Activated T-cell treated with anti-CD3 and anti-CD28 coated beads, Interleukin-2, amount 50 U/mL, for 1 hour (primary cell): ENCODE data around the gene SERTAD2.
A peak's percentile ranks its signal among the peaks of the same experiment; 100 is the strongest.

ENCODE experiments used
- DNase-seq: peaks from one replicate; pipeline ENCODE4 v3.0.0-alpha.2; 2020

SERTAD2 gene

DNA sequence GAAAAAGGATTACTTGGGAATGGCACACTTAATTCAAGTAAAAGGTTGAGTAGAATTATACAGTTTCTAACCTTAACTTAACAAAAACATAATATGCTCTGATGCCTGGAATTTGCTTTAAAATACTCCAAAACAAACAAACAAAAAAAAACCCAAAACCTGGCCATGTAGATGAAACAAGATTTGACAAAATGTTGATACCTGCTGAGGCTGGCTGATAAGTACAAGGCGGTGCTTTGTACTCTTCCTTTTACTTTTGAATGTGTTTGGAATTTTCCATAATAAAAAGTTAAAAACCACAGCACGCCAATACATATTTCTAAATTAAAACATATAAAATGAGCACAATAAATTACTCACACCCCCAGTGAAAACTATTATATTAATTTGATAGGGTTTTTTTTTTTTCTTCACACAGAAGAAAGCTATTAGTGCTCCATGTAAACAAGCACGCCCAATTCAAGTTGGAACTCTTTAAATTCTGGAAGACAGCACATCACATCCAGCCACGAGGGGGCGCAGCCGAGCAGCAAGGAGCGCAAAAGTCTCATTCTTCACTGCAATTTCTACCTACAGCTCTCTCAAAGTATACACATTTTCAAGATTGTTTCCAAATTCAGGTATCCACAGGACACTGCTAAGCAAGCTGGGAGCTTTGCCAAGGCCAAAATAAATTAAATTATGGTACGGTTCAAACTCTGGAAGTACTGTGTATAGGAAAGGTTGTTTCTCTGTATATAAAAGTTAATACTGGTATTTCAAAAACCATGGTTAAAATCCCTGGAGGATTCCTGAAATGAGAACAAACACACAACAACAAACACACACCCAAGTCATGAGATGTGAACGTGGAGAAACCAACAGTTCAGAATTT lies 7.5 kb downstream of the SERTAD2 start:
- peak; percentile 89 for DNase-seq

DNA sequence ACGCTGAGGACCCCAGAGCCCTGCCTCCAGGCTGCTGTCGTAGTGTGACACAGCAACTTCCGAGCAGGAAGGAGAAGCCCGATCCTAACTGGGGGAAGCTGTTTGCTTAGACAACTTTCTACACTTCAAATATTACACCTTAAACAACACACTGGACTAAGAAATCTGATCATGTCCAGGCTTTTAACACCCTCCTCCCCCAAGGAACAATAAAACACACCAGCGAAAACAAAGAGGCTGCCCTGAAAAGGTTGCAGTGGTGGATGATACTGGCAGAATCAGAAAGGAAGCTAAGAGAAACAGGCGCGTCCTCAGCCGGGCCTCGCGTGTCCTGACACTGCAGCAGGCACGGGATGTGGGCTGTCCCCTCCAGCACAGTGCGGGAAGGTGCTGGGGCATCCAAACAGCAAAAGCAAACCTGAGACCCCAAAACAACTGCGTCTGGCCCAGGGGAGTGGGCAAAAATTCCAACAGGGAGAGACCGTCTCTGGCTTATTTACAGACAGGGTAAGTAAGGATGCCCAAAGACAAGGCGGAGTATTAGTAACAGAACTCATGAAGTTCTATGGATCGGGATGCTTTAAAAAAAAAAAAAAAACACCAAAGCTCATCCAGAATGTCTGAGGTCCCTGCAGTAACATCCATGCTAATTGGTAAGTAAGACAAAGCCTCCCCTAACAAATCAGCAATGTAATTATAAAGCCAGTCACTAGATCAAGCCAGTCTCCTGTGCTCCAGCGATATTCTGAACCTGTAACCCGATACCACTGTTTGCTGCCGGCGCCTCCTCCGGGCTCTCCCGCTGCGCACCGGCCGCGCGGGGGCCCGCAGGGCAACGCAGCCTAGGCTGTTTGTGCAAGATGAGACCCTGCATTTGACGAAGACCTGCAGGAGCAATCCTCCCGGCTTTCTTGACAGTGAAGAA lies 9.0 kb downstream of the SERTAD2 start:
- peak; percentile 49 for DNase-seq

DNA sequence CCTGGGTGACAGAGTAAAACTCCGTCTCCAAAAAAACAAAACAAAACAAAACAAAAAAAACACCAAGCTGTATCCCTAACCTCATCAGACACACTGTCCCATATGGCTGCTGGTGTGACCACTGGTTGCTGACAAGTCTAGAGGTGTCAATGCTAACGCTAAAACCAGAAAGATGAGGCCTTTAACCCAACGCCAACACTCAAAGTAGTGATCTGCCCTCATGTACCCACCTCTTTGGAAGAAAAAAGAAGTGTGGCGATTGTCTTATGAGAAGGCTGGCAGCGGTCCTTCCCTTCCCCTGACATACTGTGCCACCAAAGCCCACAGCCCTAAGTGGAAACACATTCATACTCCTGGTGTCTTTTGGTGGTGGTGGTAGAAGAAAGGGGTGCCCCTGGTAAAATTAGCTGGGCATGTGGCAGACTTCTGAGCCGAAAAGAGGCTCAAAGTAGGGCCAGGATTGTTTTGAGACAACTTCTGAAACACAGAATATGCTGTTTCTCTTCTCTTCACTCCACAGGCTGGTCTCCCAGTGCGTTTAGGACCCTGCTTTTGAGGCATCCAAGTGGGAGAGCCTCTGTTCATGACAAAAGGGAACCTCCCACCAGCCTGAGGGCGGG lies 9.8 kb downstream of the SERTAD2 start:
- DNase-seq: no peak

DNA sequence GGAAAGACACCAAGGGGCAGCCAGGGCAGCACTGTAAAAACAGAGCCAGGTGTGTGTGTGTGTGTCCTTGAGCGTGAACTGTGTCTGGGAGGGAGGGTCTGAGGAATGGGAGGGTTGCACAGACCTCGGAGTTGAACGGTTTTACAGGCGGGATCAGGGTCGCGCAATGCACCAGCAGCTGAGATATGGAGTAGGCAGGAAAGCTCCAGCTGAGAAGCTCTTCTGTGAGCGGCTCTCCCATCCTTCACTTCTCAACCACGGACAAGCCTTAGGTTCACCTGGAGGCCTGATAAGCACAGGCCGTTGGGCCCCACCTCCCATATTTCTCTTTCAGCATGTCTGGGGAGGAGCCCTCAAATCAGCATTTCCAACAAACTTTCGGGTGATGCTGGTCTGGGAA lies 12.1 kb downstream of the SERTAD2 start:
- no peak for DNase-seq

DNA sequence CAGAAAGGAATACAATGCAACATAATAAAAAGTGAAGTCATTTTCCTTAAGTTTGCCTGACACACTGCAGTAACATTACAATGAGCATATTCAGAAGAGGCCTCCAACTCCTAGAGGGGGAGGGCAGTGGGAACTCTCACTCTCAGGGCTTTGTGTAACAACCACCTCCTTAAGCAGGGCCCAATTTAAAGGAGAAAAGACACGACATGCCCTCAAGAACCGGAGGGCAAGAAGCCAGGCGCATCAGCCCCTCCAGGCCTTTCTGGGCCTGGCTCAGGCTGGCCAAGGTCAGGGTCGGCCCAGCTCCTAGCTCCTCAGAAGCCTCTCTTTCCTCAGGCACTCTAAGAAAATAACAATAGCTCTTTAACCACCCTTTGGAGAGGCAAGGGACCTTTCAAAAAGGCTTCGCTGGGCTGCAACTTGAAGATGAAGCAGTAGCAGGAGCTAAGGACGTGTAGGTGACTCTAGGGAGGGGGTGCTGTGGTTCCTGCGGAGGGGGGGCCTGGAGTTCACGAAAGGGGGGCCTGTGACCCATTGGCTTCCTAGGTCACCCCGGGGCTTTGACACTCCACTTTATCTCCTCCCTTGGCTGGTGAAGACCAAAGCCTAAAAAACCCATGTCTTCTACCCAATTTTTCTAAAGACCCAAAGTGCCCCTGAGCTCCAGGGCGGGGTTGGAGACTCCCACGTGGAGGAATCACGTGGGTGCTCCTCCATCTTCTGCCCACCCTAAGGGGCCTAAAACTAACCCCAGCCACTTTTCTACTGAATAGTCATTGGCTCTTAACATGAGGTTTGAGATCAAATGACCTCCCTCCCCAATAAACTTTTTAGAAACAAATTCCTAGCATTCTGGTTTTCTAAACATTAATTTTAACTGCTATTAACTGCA lies 13.3 kb downstream of the SERTAD2 start:
- no peak for DNase-seq

DNA sequence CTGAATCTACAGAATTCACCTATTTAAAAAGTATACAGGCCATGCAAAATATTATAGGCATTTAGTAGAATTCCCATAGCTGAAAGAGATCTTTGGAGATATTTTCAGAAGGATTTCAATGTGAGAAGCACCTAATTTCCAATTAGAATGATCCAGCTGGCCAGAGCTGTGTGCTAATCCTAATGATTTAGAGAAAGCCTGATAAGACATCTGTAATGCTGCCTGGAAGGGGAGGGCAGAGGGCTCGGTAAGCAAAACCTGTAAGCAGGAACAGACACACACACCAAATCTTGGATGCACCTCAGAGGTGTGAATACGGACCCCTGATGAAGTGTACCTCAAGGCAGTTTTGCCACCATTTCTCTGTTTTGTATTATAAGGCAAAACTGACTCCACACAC lies 14.0 kb downstream of the SERTAD2 start:
- DNase-seq: no peak

DNA sequence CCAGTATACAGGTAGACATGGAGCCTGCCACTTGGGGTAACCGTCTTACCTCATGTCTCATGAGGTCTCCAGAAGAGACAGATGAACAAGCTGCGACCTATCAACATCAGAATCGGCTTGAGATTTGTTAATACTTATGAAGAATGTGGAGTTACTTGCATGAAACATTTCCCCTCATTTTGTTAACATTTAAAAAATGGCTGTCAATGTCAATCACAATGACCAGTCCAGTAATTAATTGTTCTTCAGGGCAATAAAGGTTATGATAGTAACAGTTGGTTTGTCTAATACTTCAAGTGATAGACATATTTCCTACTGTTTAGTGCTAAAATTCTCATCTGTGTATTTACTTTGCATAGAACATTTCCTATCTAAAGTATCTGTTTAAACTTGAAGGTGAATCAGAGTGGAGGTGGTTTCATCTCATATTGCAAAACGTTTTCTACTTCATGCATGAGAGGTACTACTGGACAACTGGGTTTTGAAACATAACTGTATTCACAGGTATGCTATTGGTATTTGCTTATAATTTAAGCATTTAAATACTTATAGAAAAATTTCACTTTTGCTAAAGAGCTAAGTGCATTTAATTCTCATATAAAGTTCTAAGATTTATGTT lies 15.1 kb downstream of the SERTAD2 start:
- DNase-seq: no peak

DNA sequence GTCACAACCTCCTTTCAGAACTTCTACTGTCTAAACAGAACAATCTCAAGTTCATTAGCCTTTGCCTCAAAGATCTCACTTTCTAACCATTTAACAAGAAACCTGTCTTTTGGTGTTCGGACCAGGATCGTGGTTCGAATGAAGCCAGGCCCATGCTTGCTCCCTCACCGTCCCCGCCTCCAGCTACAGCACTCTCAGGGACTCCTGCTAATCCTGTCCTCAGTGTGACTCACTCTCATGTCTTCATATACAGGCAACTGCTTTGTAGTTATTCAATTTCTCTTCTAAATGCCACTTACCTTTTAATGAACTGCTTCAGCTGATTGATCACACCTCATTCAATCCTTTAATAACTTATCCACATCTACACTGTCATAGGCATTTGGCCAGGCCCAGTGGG lies 15.8 kb downstream of the SERTAD2 start:
- no peak for DNase-seq

DNA sequence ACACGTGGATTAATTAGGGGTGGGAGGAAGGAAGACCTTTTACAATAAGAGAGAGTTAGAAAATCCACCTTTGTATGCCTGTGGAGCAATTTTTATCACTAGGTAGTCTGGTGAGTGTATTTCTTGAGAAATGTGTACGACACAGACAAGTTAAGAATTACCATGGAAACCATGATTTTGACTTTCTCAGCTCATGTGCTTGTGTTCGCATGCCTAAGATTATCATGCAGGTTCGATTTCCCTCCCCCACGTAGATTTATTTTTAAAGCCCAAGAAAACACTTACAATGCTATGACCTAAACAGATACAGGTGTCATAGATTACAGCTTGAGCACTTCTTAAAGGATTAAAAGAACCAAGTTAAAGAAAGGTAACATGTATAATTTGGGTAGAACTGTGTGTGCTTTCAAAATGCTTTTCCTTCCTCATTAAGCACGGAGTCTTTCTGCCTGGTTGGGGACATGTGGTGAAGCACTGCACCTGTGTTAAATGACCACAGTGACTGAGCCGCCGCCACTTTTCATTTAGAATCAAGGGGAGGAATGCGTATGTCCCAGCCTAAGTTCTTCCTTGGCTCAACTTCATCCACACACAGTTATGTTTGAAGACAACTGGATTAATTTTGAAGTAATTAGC lies 16.6 kb downstream of the SERTAD2 start:
- DNase-seq: no peak

DNA sequence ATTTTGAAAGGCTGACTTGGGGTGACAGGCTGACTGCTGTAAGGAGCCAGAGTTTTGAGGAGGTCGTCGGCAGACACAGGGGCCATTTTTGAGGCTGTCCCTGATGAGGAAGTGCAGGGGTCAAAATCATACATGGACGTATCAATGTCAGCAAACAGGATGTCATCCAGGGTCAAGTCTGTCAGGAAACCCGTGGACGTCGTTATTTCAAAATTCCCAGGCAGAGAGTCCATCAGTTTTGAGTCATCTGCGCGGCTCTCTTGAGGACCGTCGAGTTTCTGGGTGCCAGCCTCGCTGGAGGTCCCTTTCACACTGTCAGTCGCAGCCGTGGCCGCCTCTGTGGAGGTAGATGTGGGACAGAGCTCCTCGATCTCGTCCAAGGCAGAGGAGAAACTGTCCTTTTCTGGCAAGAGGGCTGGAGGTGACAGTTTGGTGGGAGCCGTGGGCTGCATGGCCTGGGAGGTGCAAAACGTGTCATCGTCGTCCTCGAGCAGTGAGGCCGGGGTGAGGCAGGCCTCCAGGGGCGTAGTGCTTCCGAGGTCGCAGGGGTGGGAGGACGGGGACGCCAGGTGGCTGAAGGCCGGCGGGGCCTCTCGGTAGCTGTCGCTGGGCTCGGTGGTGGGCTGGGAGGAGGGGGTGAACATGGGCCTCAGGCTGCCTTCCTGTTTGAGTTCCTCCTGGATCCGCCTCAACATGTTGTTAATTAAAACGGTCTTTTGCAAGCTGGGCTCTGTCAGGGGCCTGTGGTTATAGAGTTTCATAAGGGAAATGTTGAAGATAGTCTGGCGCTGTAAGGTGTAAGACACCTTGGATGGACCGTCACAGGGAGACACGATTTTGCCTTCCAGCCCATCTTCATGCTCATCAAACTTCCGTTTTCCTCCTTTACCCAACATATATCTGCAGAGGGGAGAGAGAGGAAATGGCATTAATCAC lies 17.5 kb downstream of the SERTAD2 start:
- DNase-seq: no peak

DNA sequence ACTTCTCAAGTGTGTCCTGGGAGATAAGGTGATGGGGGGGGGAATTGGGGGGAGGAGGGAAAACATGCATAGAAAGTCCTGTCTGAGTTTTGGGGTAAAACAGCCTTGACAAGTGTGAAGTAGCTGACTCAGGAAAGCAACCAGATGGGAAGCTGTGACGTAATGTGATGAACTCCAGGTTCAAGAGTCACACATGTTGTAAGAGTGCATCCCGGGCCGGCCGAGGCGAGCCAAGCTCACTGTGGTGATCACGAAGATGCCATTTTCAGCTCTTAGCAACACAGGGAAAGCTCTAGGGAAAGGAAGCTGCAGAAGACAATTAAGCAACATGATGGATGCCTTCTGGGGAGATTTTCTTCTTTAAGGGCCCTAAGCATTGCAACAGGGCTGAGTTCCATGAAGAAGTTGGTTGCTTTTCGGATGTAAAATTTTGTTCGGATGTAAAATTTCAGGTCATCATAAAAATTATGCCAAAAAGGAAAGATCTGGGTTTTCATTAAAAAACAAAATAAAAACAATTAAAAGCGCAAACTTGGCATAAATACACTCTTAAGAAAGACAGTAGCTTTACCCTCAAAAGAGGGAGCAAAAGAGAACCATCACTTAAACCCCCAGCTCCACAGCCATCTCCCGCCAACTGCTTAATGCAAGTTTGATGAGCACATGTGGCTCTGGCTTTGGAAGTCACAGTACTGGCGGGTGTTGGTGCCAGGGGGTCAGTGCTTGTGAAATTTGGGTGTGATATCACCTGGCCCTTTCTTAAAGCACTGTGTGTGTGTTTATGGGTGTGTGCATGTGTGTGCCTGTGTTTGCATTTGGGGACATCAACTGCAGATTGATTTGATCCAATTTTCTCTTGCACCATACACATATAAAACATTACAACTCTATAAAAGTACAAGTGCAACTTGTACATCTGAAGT lies 19.1 kb downstream of the SERTAD2 start:
- DNase-seq: no peak

DNA sequence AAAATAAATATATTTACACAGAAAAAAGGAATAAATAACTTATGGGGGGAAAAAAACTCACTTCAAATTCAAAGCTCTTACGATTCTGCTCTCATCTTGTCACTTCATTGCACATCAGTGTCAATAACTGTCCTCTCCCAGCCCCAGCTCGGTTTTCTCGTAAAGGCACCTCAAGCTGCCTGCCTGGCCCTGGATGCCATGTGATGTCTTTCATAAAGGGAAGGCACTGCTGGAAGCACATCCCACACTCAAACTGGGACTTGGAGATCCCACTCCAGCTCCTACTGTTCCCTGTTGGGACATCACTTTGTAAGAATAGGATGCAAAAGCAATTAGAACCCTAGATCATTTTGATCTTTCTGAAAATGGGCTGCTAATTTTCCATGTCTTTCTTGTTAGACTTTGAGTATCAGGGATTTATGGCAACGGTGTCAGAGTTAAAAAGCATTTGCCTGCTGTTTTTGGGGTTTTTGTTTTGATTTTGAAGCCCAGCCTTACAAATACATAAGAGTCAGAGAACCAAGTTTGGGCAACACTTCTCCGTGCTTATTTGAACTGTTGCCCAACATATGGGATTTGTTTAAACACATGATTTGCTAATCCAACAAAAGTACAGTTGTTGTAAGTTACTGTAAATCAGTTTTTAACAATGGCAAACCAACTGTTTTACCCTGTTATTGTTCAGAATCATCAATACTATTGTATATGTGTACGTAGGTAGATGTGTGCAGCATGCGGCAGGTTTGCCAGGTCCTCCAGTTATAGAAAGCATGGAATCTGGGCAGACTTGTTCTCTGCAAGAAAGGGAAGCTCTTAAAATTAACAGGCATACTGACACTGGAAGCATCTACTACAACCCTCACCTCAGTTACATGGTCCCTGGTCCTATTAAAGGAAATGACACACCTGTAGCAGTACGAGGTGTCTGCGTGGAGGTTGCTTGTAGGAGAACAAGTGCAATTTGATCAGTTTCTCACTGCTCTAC lies 20.6 kb downstream of the SERTAD2 start:
- DNase-seq: no peak

DNA sequence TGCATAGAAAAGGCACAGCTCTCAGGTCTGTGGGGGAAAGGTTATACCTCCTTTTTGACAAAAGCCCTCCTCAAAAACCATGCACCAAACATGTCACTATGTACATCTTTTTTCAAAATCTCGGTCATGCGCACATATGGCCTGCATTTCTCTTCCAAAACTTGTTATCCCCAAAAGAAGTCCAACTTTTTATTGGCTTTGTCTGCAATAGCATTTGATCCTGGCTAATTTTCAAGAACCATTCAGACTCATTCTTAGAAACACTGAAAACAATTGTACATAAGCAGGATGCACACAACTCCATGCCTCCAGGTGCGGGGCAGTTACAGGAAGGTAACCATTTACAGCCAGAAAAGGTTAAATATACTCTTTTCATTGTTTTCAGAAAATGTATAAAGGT lies 21.9 kb downstream of the SERTAD2 start:
- DNase-seq: no peak

DNA sequence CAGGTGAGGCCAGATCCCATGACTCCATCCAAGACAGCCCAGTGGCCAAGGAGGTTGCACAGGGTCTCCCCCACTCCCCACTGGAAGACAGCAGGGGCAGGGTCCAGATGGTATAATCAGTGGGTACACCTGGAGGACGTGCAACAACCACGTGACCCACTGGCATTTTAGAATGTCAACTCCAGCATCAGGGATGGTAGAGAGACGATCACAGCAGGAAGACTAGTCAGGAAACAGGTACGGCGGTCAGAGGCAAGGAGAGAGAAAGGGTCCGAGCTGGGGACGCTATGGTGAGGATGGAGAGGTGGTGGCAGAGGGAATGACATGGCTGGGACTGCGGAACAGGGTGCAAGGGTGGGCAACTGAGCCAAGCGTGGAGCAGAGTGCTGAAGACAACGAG lies 23.0 kb downstream of the SERTAD2 start:
- no peak for DNase-seq

DNA sequence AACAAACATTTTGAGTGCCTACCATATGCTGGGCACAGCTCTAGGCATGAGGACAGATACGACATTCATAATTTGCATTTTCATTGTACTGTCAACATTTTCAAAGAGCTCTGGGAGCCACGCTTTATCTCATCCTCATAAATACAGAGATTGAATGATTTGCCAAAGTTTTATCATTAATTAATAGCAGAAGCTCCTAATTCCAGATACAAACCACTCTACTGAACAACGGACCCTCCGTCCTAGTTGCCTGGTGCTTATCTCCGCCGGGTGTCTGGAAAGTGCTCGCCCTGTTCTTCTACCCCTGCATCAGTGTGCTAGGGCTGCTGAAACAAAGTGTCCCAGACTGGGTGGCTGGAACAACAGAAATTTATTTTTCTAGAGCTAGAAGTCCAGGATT lies 23.8 kb downstream of the SERTAD2 start:
- DNase-seq: no peak

DNA sequence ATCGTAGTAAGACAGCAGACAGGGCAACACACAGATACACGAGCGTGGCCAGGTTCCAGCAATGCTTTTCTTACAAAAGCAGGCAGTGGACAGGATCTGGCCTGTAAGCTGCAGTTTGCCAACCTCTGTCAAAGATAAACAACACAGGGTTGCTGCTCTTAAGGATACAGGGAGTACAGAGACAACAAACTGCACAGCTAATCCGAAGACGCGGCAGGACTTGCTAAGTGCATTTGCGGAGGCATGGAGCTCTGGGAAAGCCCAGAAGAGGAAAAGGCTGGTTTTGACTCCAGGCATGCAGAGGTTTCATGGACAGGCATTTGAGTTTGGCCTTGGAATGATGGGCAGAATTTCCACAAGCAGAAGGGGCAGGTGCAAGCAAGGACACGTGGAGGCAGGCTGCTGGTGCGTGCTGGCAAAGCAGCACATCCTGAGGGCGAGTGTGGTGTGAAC lies 24.4 kb downstream of the SERTAD2 start:
- DNase-seq: no peak
